ENCODE measurements around the gene PTPRE. TPM values are rescaled to one million over a fixed set of nuclear protein-coding genes. Genes with fewer than 3 reads are reported as not detected.

Gene PTPRE
- total and polyA plus RNA-seq, 4 donors: 1.5 to 12.5 (median 3.7) TPM

DNA sequence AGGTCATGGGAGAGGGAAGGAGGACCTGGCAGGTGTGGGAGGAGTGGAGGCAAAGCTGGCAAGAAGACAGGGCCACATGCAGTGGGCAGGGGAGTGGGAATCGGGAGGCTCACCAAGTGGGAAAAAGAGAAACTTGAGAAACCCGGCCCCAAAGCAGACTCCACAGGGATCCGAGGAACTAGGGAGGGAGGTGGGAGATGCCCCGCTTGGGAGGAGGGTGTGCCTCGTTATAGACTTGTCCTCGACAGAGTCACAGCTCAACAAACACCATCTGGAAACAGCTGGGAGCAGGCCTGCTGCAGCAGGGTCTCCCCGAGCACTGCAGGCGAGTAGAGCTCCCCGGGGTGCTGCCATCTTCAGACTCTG is 164.5 kb downstream of the PTPRE start (continued):
- TF ChIP-seq, protein P1, sequence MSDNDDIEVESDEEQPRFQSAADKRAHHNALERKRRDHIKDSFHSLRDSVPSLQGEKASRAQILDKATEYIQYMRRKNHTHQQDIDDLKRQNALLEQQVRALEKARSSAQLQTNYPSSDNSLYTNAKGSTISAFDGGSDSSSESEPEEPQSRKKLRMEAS (IDR thresholded peaks at IDR 0.05): no peak
- TF ChIP-seq SP1 (IDR thresholded peaks at IDR 0.05) (no peak), GABPA (IDR thresholded peaks at IDR 0.05 in 1 of 2, conservative IDR thresholded peaks at IDR 0.05 in 1 of 2) (no peak), HNF4A (conservative IDR thresholded peaks at IDR 0.05) (no peak), FOXA2 (IDR thresholded peaks at IDR 0.05) (no peak), TAF1 (conservative IDR thresholded peaks at IDR 0.05) (no peak), RAD21 (IDR thresholded peaks at IDR 0.05) (no peak), HNF4G (IDR thresholded peaks at IDR 0.05) (no peak)
- TF ChIP-seq, protein P2, sequence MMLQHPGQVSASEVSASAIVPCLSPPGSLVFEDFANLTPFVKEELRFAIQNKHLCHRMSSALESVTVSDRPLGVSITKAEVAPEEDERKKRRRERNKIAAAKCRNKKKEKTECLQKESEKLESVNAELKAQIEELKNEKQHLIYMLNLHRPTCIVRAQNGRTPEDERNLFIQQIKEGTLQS (IDR thresholded peaks at IDR 0.05): no peak

DNA sequence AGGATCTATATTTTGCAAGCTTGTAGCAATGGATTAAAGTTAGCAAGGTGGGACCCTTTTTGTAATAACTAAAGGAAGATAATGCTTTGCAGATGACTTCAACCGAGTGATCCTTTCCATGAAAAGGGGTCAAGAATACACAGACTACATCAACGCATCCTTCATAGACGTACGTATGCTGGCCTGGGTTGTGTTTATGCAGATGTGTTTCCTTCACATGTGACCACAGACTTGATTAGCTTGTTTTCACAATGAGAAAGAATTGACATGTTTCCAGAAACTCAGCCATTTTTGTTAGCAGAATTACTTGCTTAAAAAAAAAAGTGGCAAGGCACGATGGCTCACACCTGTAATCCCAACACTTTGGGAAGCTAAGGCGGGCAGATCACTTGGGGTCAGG is 165.1 kb downstream of the PTPRE start:
- Histone ChIP-seq H3K9me3 (ENCODE audit: control insufficient read depth in 4 of 4, low read length in 3 of 4) (no peaks in the 10 kb centered on the region), H3K27ac (ENCODE audit: low read depth in 1 of 2, low read length in 2 of 2) (no peak overlapping the region), H3K9ac (ENCODE audit: low read depth in 1 of 2, low read length in 2 of 2) (no peak overlapping the region), H3K4me1 (ENCODE audit: control insufficient read depth in 4 of 4, insufficient read depth in 4 of 4, low read length in 3 of 4) (no peaks in the 10 kb centered on the region), H3K27me3 (ENCODE audit: control insufficient read depth in 4 of 4, insufficient read depth in 4 of 4, low read length in 3 of 4) (no peaks in the 10 kb centered on the region), H3K4me3 (ENCODE audit: low read depth in 1 of 3, low read length in 3 of 3) (no peak overlapping the region), H3K36me3 (ENCODE audit: control insufficient read depth in 4 of 4, insufficient read depth in 3 of 4, low read depth in 1 of 4, low read length in 3 of 4) (peaks cover 0 to 4% (median under 1%) of the 10 kb centered on the region in 4 donors)
- 77% methylated on average over 6 of the region's 6 CpGs for WGBS
- TF ChIP-seq, protein P3, sequence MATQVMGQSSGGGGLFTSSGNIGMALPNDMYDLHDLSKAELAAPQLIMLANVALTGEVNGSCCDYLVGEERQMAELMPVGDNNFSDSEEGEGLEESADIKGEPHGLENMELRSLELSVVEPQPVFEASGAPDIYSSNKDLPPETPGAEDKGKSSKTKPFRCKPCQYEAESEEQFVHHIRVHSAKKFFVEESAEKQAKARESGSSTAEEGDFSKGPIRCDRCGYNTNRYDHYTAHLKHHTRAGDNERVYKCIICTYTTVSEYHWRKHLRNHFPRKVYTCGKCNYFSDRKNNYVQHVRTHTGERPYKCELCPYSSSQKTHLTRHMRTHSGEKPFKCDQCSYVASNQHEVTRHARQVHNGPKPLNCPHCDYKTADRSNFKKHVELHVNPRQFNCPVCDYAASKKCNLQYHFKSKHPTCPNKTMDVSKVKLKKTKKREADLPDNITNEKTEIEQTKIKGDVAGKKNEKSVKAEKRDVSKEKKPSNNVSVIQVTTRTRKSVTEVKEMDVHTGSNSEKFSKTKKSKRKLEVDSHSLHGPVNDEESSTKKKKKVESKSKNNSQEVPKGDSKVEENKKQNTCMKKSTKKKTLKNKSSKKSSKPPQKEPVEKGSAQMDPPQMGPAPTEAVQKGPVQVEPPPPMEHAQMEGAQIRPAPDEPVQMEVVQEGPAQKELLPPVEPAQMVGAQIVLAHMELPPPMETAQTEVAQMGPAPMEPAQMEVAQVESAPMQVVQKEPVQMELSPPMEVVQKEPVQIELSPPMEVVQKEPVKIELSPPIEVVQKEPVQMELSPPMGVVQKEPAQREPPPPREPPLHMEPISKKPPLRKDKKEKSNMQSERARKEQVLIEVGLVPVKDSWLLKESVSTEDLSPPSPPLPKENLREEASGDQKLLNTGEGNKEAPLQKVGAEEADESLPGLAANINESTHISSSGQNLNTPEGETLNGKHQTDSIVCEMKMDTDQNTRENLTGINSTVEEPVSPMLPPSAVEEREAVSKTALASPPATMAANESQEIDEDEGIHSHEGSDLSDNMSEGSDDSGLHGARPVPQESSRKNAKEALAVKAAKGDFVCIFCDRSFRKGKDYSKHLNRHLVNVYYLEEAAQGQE (IDR thresholded peaks at IDR 0.05): no peak
- TF ChIP-seq RXRA (IDR thresholded peaks at IDR 0.05) (no peak), EGR1 (IDR thresholded peaks at IDR 0.05; ENCODE audit: low read depth in 2 of 2) (no peak), JUND (IDR thresholded peaks at IDR 0.05) (no peak), NR2F2 (IDR thresholded peaks at IDR 0.05) (no peak), HNF4A (conservative IDR thresholded peaks at IDR 0.05) (no peak), SP1 (IDR thresholded peaks at IDR 0.05) (no peak), FOXA2 (IDR thresholded peaks at IDR 0.05) (no peak), YY1 (IDR thresholded peaks at IDR 0.05) (no peak), RAD21 (IDR thresholded peaks at IDR 0.05) (no peak), FOXA1 (IDR thresholded peaks at IDR 0.05) (no peak), HNF4G (IDR thresholded peaks at IDR 0.05) (no peak), GABPA (IDR thresholded peaks at IDR 0.05 in 1 of 2, conservative IDR thresholded peaks at IDR 0.05 in 1 of 2) (no peak), TAF1 (conservative IDR thresholded peaks at IDR 0.05) (no peak)
- TF ChIP-seq, protein P4, sequence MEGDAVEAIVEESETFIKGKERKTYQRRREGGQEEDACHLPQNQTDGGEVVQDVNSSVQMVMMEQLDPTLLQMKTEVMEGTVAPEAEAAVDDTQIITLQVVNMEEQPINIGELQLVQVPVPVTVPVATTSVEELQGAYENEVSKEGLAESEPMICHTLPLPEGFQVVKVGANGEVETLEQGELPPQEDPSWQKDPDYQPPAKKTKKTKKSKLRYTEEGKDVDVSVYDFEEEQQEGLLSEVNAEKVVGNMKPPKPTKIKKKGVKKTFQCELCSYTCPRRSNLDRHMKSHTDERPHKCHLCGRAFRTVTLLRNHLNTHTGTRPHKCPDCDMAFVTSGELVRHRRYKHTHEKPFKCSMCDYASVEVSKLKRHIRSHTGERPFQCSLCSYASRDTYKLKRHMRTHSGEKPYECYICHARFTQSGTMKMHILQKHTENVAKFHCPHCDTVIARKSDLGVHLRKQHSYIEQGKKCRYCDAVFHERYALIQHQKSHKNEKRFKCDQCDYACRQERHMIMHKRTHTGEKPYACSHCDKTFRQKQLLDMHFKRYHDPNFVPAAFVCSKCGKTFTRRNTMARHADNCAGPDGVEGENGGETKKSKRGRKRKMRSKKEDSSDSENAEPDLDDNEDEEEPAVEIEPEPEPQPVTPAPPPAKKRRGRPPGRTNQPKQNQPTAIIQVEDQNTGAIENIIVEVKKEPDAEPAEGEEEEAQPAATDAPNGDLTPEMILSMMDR (IDR thresholded peaks at IDR 0.05; ENCODE audit: low read depth, low read length, missing input control): no peak
- TF ChIP-seq, protein P2 (IDR thresholded peaks at IDR 0.05): no peak
- TF ChIP-seq, protein P5, sequence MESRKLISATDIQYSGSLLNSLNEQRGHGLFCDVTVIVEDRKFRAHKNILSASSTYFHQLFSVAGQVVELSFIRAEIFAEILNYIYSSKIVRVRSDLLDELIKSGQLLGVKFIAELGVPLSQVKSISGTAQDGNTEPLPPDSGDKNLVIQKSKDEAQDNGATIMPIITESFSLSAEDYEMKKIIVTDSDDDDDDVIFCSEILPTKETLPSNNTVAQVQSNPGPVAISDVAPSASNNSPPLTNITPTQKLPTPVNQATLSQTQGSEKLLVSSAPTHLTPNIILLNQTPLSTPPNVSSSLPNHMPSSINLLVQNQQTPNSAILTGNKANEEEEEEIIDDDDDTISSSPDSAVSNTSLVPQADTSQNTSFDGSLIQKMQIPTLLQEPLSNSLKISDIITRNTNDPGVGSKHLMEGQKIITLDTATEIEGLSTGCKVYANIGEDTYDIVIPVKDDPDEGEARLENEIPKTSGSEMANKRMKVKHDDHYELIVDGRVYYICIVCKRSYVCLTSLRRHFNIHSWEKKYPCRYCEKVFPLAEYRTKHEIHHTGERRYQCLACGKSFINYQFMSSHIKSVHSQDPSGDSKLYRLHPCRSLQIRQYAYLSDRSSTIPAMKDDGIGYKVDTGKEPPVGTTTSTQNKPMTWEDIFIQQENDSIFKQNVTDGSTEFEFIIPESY (IDR thresholded peaks at IDR 0.05): no peak
- TF ChIP-seq, protein P1 (IDR thresholded peaks at IDR 0.05): no peak
- DNase-seq (ENCODE audit: low spot score): no peak

Data from liver (tissue), 9 donors.